ENCODE measurements around the gene PKP4.

PKP4 gene

DNA sequence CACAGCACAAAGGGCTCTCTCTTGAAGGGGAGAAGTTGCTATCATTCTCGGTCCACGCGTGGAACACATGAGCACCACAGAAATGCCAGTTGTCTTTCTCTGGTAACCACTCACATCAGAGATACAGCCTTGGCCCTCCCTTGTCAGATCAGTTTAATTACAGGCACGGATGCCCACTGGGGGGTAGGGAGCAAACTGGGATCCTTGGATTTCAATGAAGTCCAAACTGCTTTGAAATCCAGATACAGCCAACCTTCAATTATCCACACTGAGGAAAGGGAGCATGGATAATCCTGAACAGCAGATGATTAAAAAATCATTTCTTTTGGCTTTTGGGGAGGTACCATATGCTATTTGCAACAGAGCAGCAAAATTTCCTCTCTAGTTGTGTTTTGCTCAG lies 274.6 kb downstream of the PKP4 start:
- ChIA-PET CTCF (no interaction called here), POLR2A (no interaction called here)
- no peak for DNase-seq (ENCODE audit: extremely low spot score)
- no peak for TF ChIP-seq ELF4 (IDR thresholded peaks at IDR 0.05)
